PC-9 (cell line): Measurements from ENCODE around the gene PLA2G12B. TPM values are rescaled to one million over a fixed set of nuclear protein-coding genes. Genes with fewer than 3 reads are reported as not detected.

Experiments
- BruUV-seq: library from RNA; stranded (reverse); fragments of 400-500 nt; replicated peaks from 2 replicates; lab custom pipeline; 2021; lab: Mats Ljungman, UMichigan
- CTCF ChIA-PET: fragments of 300-600 bp; sonication (Branson Sonifier 250); formaldehyde crosslinking; loops from one replicate; lab custom pipeline; 2022; ENCODE audit warnings: antibody characterized with exemption; lab: Charles Lee
- POLR2A ChIA-PET: fragments of 300-600 bp; sonication (Branson Sonifier 250); formaldehyde crosslinking; loops from one replicate; lab custom pipeline; 2022; ENCODE audit warnings: antibody characterized with exemption; ENCODE audit not compliant: unreplicated experiment; lab: Charles Lee
- DNase-seq, 2 experiments: peaks; one replicate each; pipeline versions ENCODE4 v3.0.0 to v3.0.0-alpha.2; 2015 to 2022; ENCODE audit warnings: mixed read lengths in 1 of 2
- H2AFZ ChIP-seq: fragments of 200-600 bp; sonication (generic); 2 replicates; pipeline ENCODE4 v1.8.1; 2017; ENCODE audit warnings: antibody characterized with exemption
- H3F3A ChIP-seq: fragments of 200-600 bp; sonication (generic); 2 replicates; pipeline ENCODE4 v1.8.1; 2017; ENCODE audit warnings: antibody characterized with exemption, mild to moderate bottlenecking, low read depth; ENCODE audit not compliant: insufficient read depth
- H3K27ac ChIP-seq: fragments of 200-600 bp; sonication (generic); 2 replicates; pipeline ENCODE4 v1.6.1; 2016; ENCODE audit warnings: mixed run types
- H3K27me3 ChIP-seq: fragments of 200-600 bp; sonication (generic); 2 replicates; pipeline ENCODE4 v1.6.1; 2016; ENCODE audit warnings: low read depth, mixed run types; ENCODE audit not compliant: insufficient read depth
- H3K36me3 ChIP-seq: fragments of 200-600 bp; sonication (generic); 2 replicates; pipeline ENCODE4 v1.6.1; 2016; ENCODE audit warnings: low read depth, mixed run types
- H3K4me1 ChIP-seq: fragments of 200-600 bp; sonication (generic); replicated peaks from 2 replicates; pipeline ENCODE4 v1.6.1; 2016; ENCODE audit warnings: mixed run types; ENCODE audit not compliant: insufficient read depth
- H3K4me2 ChIP-seq: fragments of 200-600 bp; sonication (generic); 2 replicates; pipeline ENCODE4 v1.6.1; 2017; ENCODE audit warnings: mixed run types
- H3K4me3 ChIP-seq: fragments of 200-600 bp; sonication (generic); 2 replicates; pipeline ENCODE4 v1.6.1; 2016; ENCODE audit warnings: mixed run types
- H3K79me2 ChIP-seq: fragments of 200-600 bp; sonication (generic); 2 replicates; pipeline ENCODE4 v1.6.1; 2017; ENCODE audit warnings: low read depth, mixed run types
- H3K9me2 ChIP-seq: fragments of 200-600 bp; sonication (generic); 2 replicates; pipeline ENCODE4 v1.8.1; 2017; ENCODE audit warnings: mild to moderate bottlenecking; ENCODE audit not compliant: insufficient read depth
- H3K9me3 ChIP-seq: fragments of 200-600 bp; sonication (generic); 2 replicates; pipeline ENCODE4 v1.8.1; 2016; ENCODE audit warnings: low read depth; ENCODE audit not compliant: insufficient read depth
- H4K20me1 ChIP-seq: fragments of 200-600 bp; sonication (generic); 2 replicates; pipeline ENCODE4 v1.8.1; 2017; ENCODE audit not compliant: insufficient read depth
- EZH2 ChIP-seq: fragments of 200-600 bp; sonication (generic); IDR thresholded peaks from 2 replicates; pipeline ENCODE4 v1.8.0; 2017; ENCODE audit warnings: antibody characterized with exemption, low read depth
- intact Hi-C: fragments of 100-400 bp; cut with micrococcal nuclease; formaldehyde crosslinking; loops from one replicate; pipeline ENCODE4 v1.10.0; 2022; ENCODE audit not compliant: unreplicated experiment
- total RNA-seq: library from RNA; stranded (reverse); gene quantifications from 2 replicates; pipeline ENCODE4 v1.2.3, GENCODE V29; 2021
- TF ChIP-seq, protein P1 (sequence below): fragments of 200-600 bp; sonication (generic); conservative IDR thresholded peaks from 2 replicates; pipeline ENCODE4 v1.6.1; 2017; ENCODE audit warnings: mixed run types, antibody characterized with exemption, mild to moderate bottlenecking, moderate library complexity

PLA2G12B gene
- total RNA-seq, 1 experiment from 2014 or later, result not detected

DNA sequence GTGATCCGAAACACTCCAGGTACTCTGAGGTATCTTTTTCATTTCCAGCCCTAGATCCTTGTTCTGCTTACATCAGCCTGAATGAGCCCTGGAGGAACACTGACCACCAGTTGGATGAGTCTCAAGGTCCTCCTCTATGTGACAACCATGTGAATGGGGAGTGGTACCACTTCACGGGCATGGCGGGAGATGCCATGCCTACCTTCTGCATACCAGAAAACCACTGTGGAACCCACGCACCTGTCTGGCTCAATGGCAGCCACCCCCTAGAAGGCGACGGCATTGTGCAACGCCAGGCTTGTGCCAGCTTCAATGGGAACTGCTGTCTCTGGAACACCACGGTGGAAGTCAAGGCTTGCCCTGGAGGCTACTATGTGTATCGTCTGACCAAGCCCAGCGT lies 56.0 kb downstream of the PLA2G12B start:
- intact Hi-C loops, result no loop called here
- BruUV-seq, result no TSS peak
- no peaks in the 10 kb centered on the region for H3K79me2 ChIP-seq
- H3K27me3 ChIP-seq, result no peaks in the 10 kb centered on the region
- no peak for DNase-seq
- TF ChIP-seq, protein P1, sequence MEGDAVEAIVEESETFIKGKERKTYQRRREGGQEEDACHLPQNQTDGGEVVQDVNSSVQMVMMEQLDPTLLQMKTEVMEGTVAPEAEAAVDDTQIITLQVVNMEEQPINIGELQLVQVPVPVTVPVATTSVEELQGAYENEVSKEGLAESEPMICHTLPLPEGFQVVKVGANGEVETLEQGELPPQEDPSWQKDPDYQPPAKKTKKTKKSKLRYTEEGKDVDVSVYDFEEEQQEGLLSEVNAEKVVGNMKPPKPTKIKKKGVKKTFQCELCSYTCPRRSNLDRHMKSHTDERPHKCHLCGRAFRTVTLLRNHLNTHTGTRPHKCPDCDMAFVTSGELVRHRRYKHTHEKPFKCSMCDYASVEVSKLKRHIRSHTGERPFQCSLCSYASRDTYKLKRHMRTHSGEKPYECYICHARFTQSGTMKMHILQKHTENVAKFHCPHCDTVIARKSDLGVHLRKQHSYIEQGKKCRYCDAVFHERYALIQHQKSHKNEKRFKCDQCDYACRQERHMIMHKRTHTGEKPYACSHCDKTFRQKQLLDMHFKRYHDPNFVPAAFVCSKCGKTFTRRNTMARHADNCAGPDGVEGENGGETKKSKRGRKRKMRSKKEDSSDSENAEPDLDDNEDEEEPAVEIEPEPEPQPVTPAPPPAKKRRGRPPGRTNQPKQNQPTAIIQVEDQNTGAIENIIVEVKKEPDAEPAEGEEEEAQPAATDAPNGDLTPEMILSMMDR, result no peak
- no peak for TF ChIP-seq EZH2
- CTCF ChIA-PET, result no interaction called here
- POLR2A ChIA-PET, result no interaction called here
- H3F3A ChIP-seq, result no peaks in the 10 kb centered on the region
- H2AFZ ChIP-seq, result no peak overlapping the region
- H3K9me2 ChIP-seq, result no peaks in the 10 kb centered on the region
- H4K20me1 ChIP-seq, result no peaks in the 10 kb centered on the region
- no peak overlapping the region for H3K4me2 ChIP-seq
- no peaks in the 10 kb centered on the region for H3K36me3 ChIP-seq
- H3K27ac ChIP-seq, result no peak overlapping the region
- H3K4me1 ChIP-seq, result no peaks in the 10 kb centered on the region
- no peaks in the 10 kb centered on the region for H3K9me3 ChIP-seq
- no peak overlapping the region for H3K4me3 ChIP-seq

DNA sequence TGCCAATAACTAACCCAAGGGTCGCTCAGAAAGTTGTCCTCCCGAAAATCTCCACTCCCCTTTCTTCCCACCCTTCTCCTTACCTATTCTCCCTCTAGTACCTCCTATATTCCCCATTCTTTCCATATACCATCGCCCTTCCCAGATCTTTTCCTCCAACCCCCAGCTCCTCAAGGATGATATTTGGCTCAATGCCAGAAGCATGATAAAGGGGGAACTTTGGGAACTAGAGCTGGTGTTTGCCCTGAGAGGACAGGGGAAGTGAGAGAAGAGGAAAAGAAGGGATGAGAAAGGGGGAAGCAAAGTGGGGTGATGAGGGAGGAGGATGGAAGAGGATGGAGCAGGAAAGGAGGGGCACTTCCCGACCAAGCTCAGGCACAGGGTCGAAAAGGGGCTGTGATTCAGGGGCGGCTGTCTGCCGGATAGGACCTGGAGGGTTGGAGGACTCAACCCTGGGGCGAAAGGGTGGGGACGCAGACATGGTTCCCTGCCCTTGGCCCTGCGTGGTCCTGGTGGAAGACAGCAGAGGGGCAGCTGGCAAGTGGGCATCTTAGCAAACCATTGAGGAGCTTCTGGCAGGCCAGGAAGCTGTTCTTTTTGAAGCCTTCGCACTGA lies 59.3 kb downstream of the PLA2G12B start:
- Histone ChIP-seq H3K27ac (no peak overlapping the region), H3K36me3 (no peaks in the 10 kb centered on the region), H4K20me1 (no peaks in the 10 kb centered on the region), H3K4me3 (no peak overlapping the region), H2AFZ (no peak overlapping the region), H3K4me2 (no peak overlapping the region), H3F3A (no peaks in the 10 kb centered on the region), H3K27me3 (no peaks in the 10 kb centered on the region), H3K9me3 (no peaks in the 10 kb centered on the region), H3K9me2 (no peaks in the 10 kb centered on the region), H3K79me2 (no peaks in the 10 kb centered on the region), H3K4me1 (no peaks in the 10 kb centered on the region)
- BruUV-seq, result no TSS peak
- DNase-seq, result no peak
- CTCF ChIA-PET, result no interaction called here
- intact Hi-C loops, result no loop called here
- TF ChIP-seq, protein P1, result no peak
- no peak for TF ChIP-seq EZH2
- POLR2A ChIA-PET, result no interaction called here

DNA sequence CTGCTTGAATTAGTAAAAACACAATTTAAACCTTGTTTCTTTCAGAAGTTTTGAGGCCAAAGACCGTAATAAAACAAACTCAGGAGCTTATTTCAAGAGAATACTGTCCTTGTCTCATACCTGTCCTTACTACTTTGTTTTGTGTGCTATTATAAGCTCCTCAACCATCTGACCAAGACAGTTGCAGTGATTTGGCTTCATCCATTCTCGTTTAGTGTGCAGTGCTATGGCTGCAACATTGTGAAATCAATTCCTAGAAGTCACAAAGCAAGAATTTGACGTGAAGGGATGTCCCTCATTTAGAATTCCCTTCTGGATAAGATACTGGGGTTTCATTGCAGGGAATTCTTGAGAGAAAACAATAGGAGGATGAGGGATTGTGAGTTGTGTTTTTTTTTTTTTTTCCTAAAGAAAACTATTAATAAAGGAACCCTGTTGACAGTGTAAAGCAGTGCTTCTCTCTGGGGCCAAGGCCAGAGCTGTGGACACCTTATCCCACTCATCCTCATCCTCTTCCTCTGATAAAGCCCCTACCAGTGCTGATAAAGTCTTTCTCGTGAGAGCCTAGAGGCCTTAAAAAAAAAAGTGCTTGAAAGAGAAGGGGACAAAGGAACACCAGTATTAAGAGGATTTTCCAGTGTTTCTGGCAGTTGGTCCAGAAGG lies 61.3 kb downstream of the PLA2G12B start, which contains the start of gene OIT3:
OIT3 (plus strand) TSS at position 604 of the 663 bp plus-strand sequence. CDS start 60 bp downstream, outside the sequence.
- Histone ChIP-seq H3K79me2 (no peaks in the 10 kb centered on the region), H3K27me3 (no peaks in the 10 kb centered on the region), H3K4me2 (no peak within 1 kb of the TSS), H3F3A (no peaks in the 10 kb centered on the region), H4K20me1 (no peaks in the 10 kb centered on the region), H3K4me3 (no peak within 1 kb of the TSS), H3K27ac (no peak within 1 kb of the TSS), H3K36me3 (no peaks in the 10 kb centered on the region), H3K9me2 (no peaks in the 10 kb centered on the region), H3K9me3 (no peaks in the 10 kb centered on the region), H2AFZ (no peak within 1 kb of the TSS), H3K4me1 (no peaks in the 10 kb centered on the region)
- no TSS peak for BruUV-seq
- intact Hi-C loops, result no loop called here
- ChIA-PET POLR2A (no interaction called here), CTCF (interaction anchor here (0.6 kb wide), 1 partner anchor 404 kb away, joined by 6 read pairs; no protein-coding TSS in a partner anchor)
- TF ChIP-seq, protein P1, result no peak
- no peak for TF ChIP-seq EZH2
- DNase-seq, result no peak
